Liver (tissue), 9 donors: ENCODE results near the gene TENM3. TPM values are rescaled to one million over a fixed set of nuclear protein-coding genes. Genes with fewer than 3 reads are reported as not detected.

Experiments
- DNase-seq: peaks from one replicate; pipeline ENCODE4 v3.0.0-alpha.2; 2017; ENCODE audit warnings: low spot score
- H3K27ac ChIP-seq, 2 donors: one replicate each; pipeline ENCODE4 v1.7.0; 2013; ENCODE audit warnings: inconsistent platforms in 2 of 2, low read length in 2 of 2, control low read depth in 1 of 2, low read depth in 1 of 2, mild to moderate bottlenecking in 1 of 2
- H3K27me3 ChIP-seq, 4 donors: one replicate each; pipeline versions ENCODE4 v1.6.1 to v1.7.0; 2013; ENCODE audit warnings: low read length in 3 of 4, inconsistent platforms in 1 of 4, mild to moderate bottlenecking in 1 of 4, moderate library complexity in 1 of 4; ENCODE audit not compliant: control insufficient read depth in 4 of 4, insufficient read depth in 4 of 4
- H3K36me3 ChIP-seq, 4 donors: one replicate each; pipeline versions ENCODE4 v1.6.1 to v1.7.0; 2013; ENCODE audit warnings: low read length in 3 of 4, mild to moderate bottlenecking in 3 of 4, low read depth in 1 of 4, moderate library complexity in 1 of 4; ENCODE audit not compliant: control insufficient read depth in 4 of 4, insufficient read depth in 3 of 4
- H3K4me1 ChIP-seq, 4 donors: one replicate each; pipeline versions ENCODE4 v1.6.1 to v1.7.0; 2013; ENCODE audit warnings: low read length in 3 of 4, mild to moderate bottlenecking in 3 of 4, moderate library complexity in 1 of 4; ENCODE audit not compliant: control insufficient read depth in 4 of 4, insufficient read depth in 4 of 4
- H3K4me3 ChIP-seq, 3 donors: one replicate each; pipeline versions ENCODE4 v1.6.1 to v1.7.0; 2013; ENCODE audit warnings: low read length in 3 of 3, control low read depth in 1 of 3, low read depth in 1 of 3, mild to moderate bottlenecking in 1 of 3
- H3K9ac ChIP-seq, 2 donors: one replicate each; pipeline ENCODE4 v1.7.0; 2013; ENCODE audit warnings: low read length in 2 of 2, mild to moderate bottlenecking in 2 of 2, moderate library complexity in 2 of 2, control low read depth in 1 of 2, low read depth in 1 of 2
- H3K9me3 ChIP-seq, 4 donors: one replicate each; pipeline versions ENCODE4 v1.6.1 to v1.7.0; 2013; ENCODE audit warnings: low read length in 3 of 4; ENCODE audit not compliant: control insufficient read depth in 4 of 4
- ATF3 ChIP-seq: IDR thresholded peaks from 2 replicates; pipeline ENCODE4 v1.6.1; 2016; ENCODE audit warnings: antibody characterized with exemption
- CTCF ChIP-seq: fragments of 150-350 bp; IDR thresholded peaks from 2 replicates; pipeline ENCODE4 v1.5.1; 2017; ENCODE audit warnings: improper control_type of control experiment, low read depth, low read length; ENCODE audit not compliant: missing input control
- EGR1 ChIP-seq, 2 donors: IDR thresholded peaks; 2 replicates each; pipeline ENCODE4 v1.6.1; 2016 to 2018; ENCODE audit warnings: antibody characterized with exemption in 2 of 2, low read depth in 2 of 2
- FOXA1 ChIP-seq: IDR thresholded peaks from 2 replicates; pipeline ENCODE4 v1.6.1; 2016; ENCODE audit warnings: antibody characterized with exemption
- FOXA2 ChIP-seq: IDR thresholded peaks from 2 replicates; pipeline ENCODE4 v1.6.1; 2016; ENCODE audit warnings: antibody characterized with exemption
- GABPA ChIP-seq, 2 donors: IDR thresholded peaks in 1 of 2; conservative IDR thresholded peaks in 1 of 2; 2 replicates each; pipeline ENCODE4 v1.6.1; 2016; ENCODE audit warnings: antibody characterized with exemption in 2 of 2, mild to moderate bottlenecking in 1 of 2, moderate library complexity in 1 of 2
- HNF4A ChIP-seq, 2 donors: conservative IDR thresholded peaks; 2 replicates each; pipeline ENCODE4 v1.6.1; 2016; ENCODE audit warnings: antibody characterized with exemption in 2 of 2, mild to moderate bottlenecking in 2 of 2
- HNF4G ChIP-seq: IDR thresholded peaks from 2 replicates; pipeline ENCODE4 v1.6.1; 2016; ENCODE audit warnings: antibody characterized with exemption
- JUND ChIP-seq, 2 donors: IDR thresholded peaks; 2 replicates each; pipeline ENCODE4 v1.6.1; 2016; ENCODE audit warnings: antibody characterized with exemption in 2 of 2
- MAX ChIP-seq: IDR thresholded peaks from 2 replicates; pipeline ENCODE4 v1.6.1; 2016; ENCODE audit warnings: antibody characterized with exemption
- NR2F2 ChIP-seq: IDR thresholded peaks from 2 replicates; pipeline ENCODE4 v1.6.1; 2016; ENCODE audit warnings: antibody characterized with exemption
- RAD21 ChIP-seq, 2 donors: IDR thresholded peaks; 2 replicates each; pipeline ENCODE4 v1.6.1; 2016; ENCODE audit warnings: antibody characterized with exemption in 2 of 2, mild to moderate bottlenecking in 2 of 2
- REST ChIP-seq: IDR thresholded peaks from 2 replicates; pipeline ENCODE4 v1.6.1; 2016; ENCODE audit warnings: antibody characterized with exemption, mild to moderate bottlenecking
- RXRA ChIP-seq, 2 donors: IDR thresholded peaks; 2 replicates each; pipeline ENCODE4 v1.6.1; 2017 to 2018; ENCODE audit warnings: antibody characterized with exemption in 2 of 2, mild to moderate bottlenecking in 1 of 2
- SP1 ChIP-seq: IDR thresholded peaks from 2 replicates; pipeline ENCODE4 v1.6.1; 2018; ENCODE audit warnings: antibody characterized with exemption, mild to moderate bottlenecking
- TAF1 ChIP-seq: conservative IDR thresholded peaks from 2 replicates; pipeline ENCODE4 v1.6.1; 2016; ENCODE audit warnings: antibody characterized with exemption, mild to moderate bottlenecking
- YY1 ChIP-seq: IDR thresholded peaks from 2 replicates; pipeline ENCODE4 v1.6.1; 2016; ENCODE audit warnings: antibody characterized with exemption, mild to moderate bottlenecking
- ZBTB33 ChIP-seq: IDR thresholded peaks from 2 replicates; pipeline ENCODE4 v1.6.1; 2016; ENCODE audit warnings: antibody characterized with exemption
- WGBS: extraction: QIAGEN DNeasy Blood & Tissue Kit; methylation state at CpG from one replicate; pipeline ENCODE4 v1.1.7; 2013; 5-methylcytosine and 5-hydroxymethylcytosine counted together
- polyA plus RNA-seq, 2 donors: library from polyadenylated mRNA; stranded (reverse) in 1 of 2; unstranded in 1 of 2; fragments of 200-250 nt in 1 of 2; fragments of >200 nt in 1 of 2; fragmentation: Nextera tagmentation in 1 of 2; extraction: Ambion mirVana in 1 of 2; gene quantifications; one replicate each; pipeline versions ENCODE4 v1.2.1 to v1.2.3, GENCODE V29; 2013 to 2015
- total RNA-seq, 2 donors: library from RNA; depleted of rRNA; stranded (reverse); fragments of >200 nt; gene quantifications; one replicate each; pipeline ENCODE4 v1.2.3, GENCODE V29; 2014
- donor health status: healthy.
- donor health status: healthy.
- donor health status: healthy.
- donor health status: healthy.
- donor health status: healthy.

Gene TENM3
- total and polyA plus RNA-seq, 4 donors: 0.32 to 16.8 (median 0.70) TPM

- no peak for TF ChIP-seq TAF1
- Histone ChIP-seq H3K36me3 (no peaks in the 10 kb centered on the region), H3K27ac (no peak overlapping the region), H3K9me3 (no peaks in the 10 kb centered on the region), H3K27me3 (no peaks in the 10 kb centered on the region), H3K4me3 (no peak overlapping the region), H3K9ac (no peak overlapping the region), H3K4me1 (no peaks in the 10 kb centered on the region)
- DNase-seq: no peak
- WGBS: 52% methylated on average over 5 of the region's 5 CpGs
These were observed 428.5 kb downstream of the TENM3 start for GRCh38 chr4:182671749-182672148.

- TF ChIP-seq FOXA2 (no peak), CTCF (no peak), JUND (IDR thresholded peaks at IDR 0.05) (no peak), TAF1 (no peak), ATF3 (no peak), NR2F2 (no peak), YY1 (no peak), SP1 (no peak), ZBTB33 (no peak), MAX (no peak), GABPA (IDR thresholded peaks at IDR 0.05 in 1 of 2, conservative IDR thresholded peaks at IDR 0.05 in 1 of 2) (no peak), RAD21 (IDR thresholded peaks at IDR 0.05) (no peak), HNF4A (conservative IDR thresholded peaks at IDR 0.05) (no peak), EGR1 (IDR thresholded peaks at IDR 0.05; ENCODE audit: low read depth in 2 of 2) (no peak), HNF4G (no peak), FOXA1 (no peak)
- no peak overlapping the region for H3K9ac ChIP-seq
- no peaks in the 10 kb centered on the region for H3K4me1 ChIP-seq
- WGBS: 93% methylated on average over 4 of the region's 4 CpGs
- no peaks in the 10 kb centered on the region for H3K27me3 ChIP-seq
- H3K36me3 ChIP-seq: no peaks in the 10 kb centered on the region
- no peak overlapping the region for H3K27ac ChIP-seq
- H3K4me3 ChIP-seq: no peak overlapping the region
- no peaks in the 10 kb centered on the region for H3K9me3 ChIP-seq
- DNase-seq: no peak
These were observed 435.4 kb downstream of the TENM3 start for GRCh38 chr4:182678590-182678989.

GRCh38 chr4:182679533-182679932 is 436.3 kb downstream of the TENM3 start:
- no peak overlapping the region for H3K9ac ChIP-seq
- no peaks in the 10 kb centered on the region for H3K36me3 ChIP-seq
- H3K27ac ChIP-seq: no peak overlapping the region
- no peak for DNase-seq
- no peaks in the 10 kb centered on the region for H3K4me1 ChIP-seq
- TF ChIP-seq EGR1 (IDR thresholded peaks at IDR 0.05; ENCODE audit: low read depth in 2 of 2) (no peak), ATF3 (no peak), RXRA (IDR thresholded peaks at IDR 0.05) (no peak), HNF4A (conservative IDR thresholded peaks at IDR 0.05) (no peak), CTCF (no peak), RAD21 (IDR thresholded peaks at IDR 0.05) (no peak), NR2F2 (no peak), REST (no peak), FOXA2 (no peak), FOXA1 (no peak), GABPA (IDR thresholded peaks at IDR 0.05 in 1 of 2, conservative IDR thresholded peaks at IDR 0.05 in 1 of 2) (no peak)
- H3K4me3 ChIP-seq: no peak overlapping the region
- 91% methylated on average over 11 of the region's 11 CpGs for WGBS
- H3K9me3 ChIP-seq: no peaks in the 10 kb centered on the region
- H3K27me3 ChIP-seq: no peaks in the 10 kb centered on the region
